MCF 10A (cell line): ENCODE data around the gene TMEM94. TPM values are rescaled to one million over a fixed set of nuclear protein-coding genes. Genes with fewer than 3 reads are reported as not detected.
"Not testable (repeated sequence)": the region's sequence is repeated elsewhere in the genome, so short reads cannot be mapped to it uniquely, and the experiment has no call there.

Experiments
- BruUV-seq: library from RNA; stranded (reverse); fragments of 400-500 nt; replicated peaks from 2 replicates; lab custom pipeline; 2021; lab: Mats Ljungman, UMichigan
- CTCF ChIA-PET: fragments of 300-600 bp; sonication (Branson Sonifier 250); formaldehyde crosslinking; extraction: SDS; loops from one replicate; lab custom pipeline; 2021; ENCODE audit warnings: antibody characterized with exemption, inconsistent platforms; lab: Yijun Ruan, JAX
- POLR2A ChIA-PET: fragments of 300-600, 350-650 bp; sonication (Branson Sonifier 250); formaldehyde crosslinking; extraction: SDS; loops from one replicate; lab custom pipeline; 2020; ENCODE audit warnings: antibody characterized with exemption, inconsistent platforms; lab: Yijun Ruan, JAX
- DNase-seq: peaks from one replicate; pipeline ENCODE4 v3.0.0-alpha.2; 2018; ENCODE audit not compliant: unreplicated experiment
- H3K27ac Mint-ChIP-seq: one replicate; pipeline ENCODE4 v1.8.0; 2022; ENCODE audit warnings: mild to moderate bottlenecking, low read depth, mixed read lengths; ENCODE audit not compliant: unreplicated experiment
- H3K27me3 Mint-ChIP-seq: one replicate; pipeline ENCODE4 v1.8.0; 2022; ENCODE audit warnings: mixed read lengths; ENCODE audit not compliant: insufficient read depth, unreplicated experiment
- H3K36me3 Mint-ChIP-seq: one replicate; pipeline ENCODE4 v1.8.0; 2022; ENCODE audit warnings: mild to moderate bottlenecking, moderate library complexity, mixed read lengths; ENCODE audit not compliant: insufficient read depth, unreplicated experiment
- H3K4me1 Mint-ChIP-seq: one replicate; pipeline ENCODE4 v1.8.0; 2022; ENCODE audit warnings: mixed read lengths; ENCODE audit not compliant: insufficient read depth, unreplicated experiment
- H3K4me3 Mint-ChIP-seq: one replicate; pipeline ENCODE4 v1.8.0; 2022; ENCODE audit warnings: mild to moderate bottlenecking, moderate library complexity, mixed read lengths; ENCODE audit not compliant: unreplicated experiment
- H3K9me3 Mint-ChIP-seq: one replicate; pipeline ENCODE4 v1.8.0; 2022; ENCODE audit warnings: mixed read lengths; ENCODE audit not compliant: unreplicated experiment
- CTCF ChIP-seq: fragments of 200-600 bp; IDR thresholded peaks from one replicate; pipeline ENCODE4 v1.8.0; 2022; ENCODE audit warnings: antibody characterized with exemption, mild to moderate bottlenecking; ENCODE audit not compliant: unreplicated experiment
- intact Hi-C: fragments of 100-400 bp; cut with micrococcal nuclease; formaldehyde crosslinking; loops from 2 replicates; pipeline ENCODE4 v1.14.1; 2022
- total RNA-seq: library from RNA; stranded (reverse); gene quantifications from 2 replicates; pipeline ENCODE4 v1.2.3, GENCODE V29; 2022

Gene TMEM94
- total RNA-seq, 1 experiment from 2014 or later: 42.8 TPM

- no peak overlapping the region for H3K4me3 Mint-ChIP-seq
- H3K27me3 Mint-ChIP-seq: no peaks in the 10 kb centered on the region
- no peak for DNase-seq
- no peaks in the 10 kb centered on the region for H3K9me3 Mint-ChIP-seq
- CTCF ChIA-PET: interaction anchor here (0.7 kb wide), 1 partner anchor 126 kb away, joined by 3 read pairs; no protein-coding TSS in a partner anchor
- intact Hi-C loops: no loop called here
- H3K4me1 Mint-ChIP-seq: peaks cover 10% of the 10 kb centered on the region
- no peak overlapping the region for H3K27ac Mint-ChIP-seq
- POLR2A ChIA-PET: interaction anchor here (0.6 to 1.1 kb wide), 3 partner anchors 8 to 267 kb away, joined by 3 to 5 read pairs (median 5); partner anchors contain the start of gene TMEM94
- H3K36me3 Mint-ChIP-seq: no peaks in the 10 kb centered on the region
- no peak for TF ChIP-seq CTCF
- BruUV-seq: no TSS peak
These were observed 8.2 kb upstream of the TMEM94 start for GRCh38 chr17:75447951-75448856.

GRCh38 chr17:75450270-75450669 lies 6.2 kb upstream of the TMEM94 start:
- H3K4me1 Mint-ChIP-seq: no peaks in the 10 kb centered on the region
- no peak for DNase-seq
- TF ChIP-seq CTCF: no peak
- CTCF ChIA-PET: no interaction called here
- intact Hi-C loops: no loop called here
- BruUV-seq: no TSS peak
- H3K36me3 Mint-ChIP-seq: no peaks in the 10 kb centered on the region
- no peaks in the 10 kb centered on the region for H3K27me3 Mint-ChIP-seq
- H3K27ac Mint-ChIP-seq: no peak overlapping the region
- no peak overlapping the region for H3K4me3 Mint-ChIP-seq
- POLR2A ChIA-PET: interaction anchor here (0.6 kb wide), 1 partner anchor 217 kb away, joined by 3 read pairs; the partner anchor contains the start of gene RECQL5
- no peaks in the 10 kb centered on the region for H3K9me3 Mint-ChIP-seq

GRCh38 chr17:75454193-75454592 lies 2.2 kb upstream of the TMEM94 start:
- no peak overlapping the region for H3K4me3 Mint-ChIP-seq

GRCh38 chr17:75454672-75455071 lies 1.8 kb upstream of the TMEM94 start:
- H3K9me3 Mint-ChIP-seq, BruUV-seq, H3K27me3 Mint-ChIP-seq, H3K36me3 Mint-ChIP-seq, intact Hi-C loops, DNase-seq, H3K27ac Mint-ChIP-seq, H3K4me3 Mint-ChIP-seq: not testable (repeated sequence)
- CTCF ChIA-PET: interaction anchor here (1.3 kb wide), 1 partner anchor 42 kb away, joined by 7 read pairs; no protein-coding TSS in a partner anchor
- POLR2A ChIA-PET: interaction anchor here (0.6 to 2.1 kb wide), 6 partner anchors 20 to 272 kb away, joined by 3 to 7 read pairs (median 4); partner anchors contain the start of genes GRB2 and TSEN54
- H3K4me1 Mint-ChIP-seq: peaks cover 16% of the 10 kb centered on the region

More at GRCh38 chr17:75454193-75454592, 2.2 kb upstream of the TMEM94 start:
- TF ChIP-seq CTCF: no peak
- no peaks in the 10 kb centered on the region for H3K27me3 Mint-ChIP-seq
- H3K4me1 Mint-ChIP-seq: peaks cover 16% of the 10 kb centered on the region
- ChIA-PET CTCF (interaction anchor here (0.5 to 1.3 kb wide), 4 partner anchors 9 to 175 kb away, joined by 3 to 7 read pairs (median 3); no protein-coding TSS in a partner anchor), POLR2A (interaction anchor here (0.6 to 1.5 kb wide), 3 partner anchors 29 to 271 kb away, joined by 4 read pairs; partner anchors contain the start of gene TSEN54)
- no peak overlapping the region for H3K27ac Mint-ChIP-seq
- BruUV-seq: no TSS peak
- no peak for DNase-seq
- no peaks in the 10 kb centered on the region for H3K36me3 Mint-ChIP-seq
- H3K9me3 Mint-ChIP-seq: no peaks in the 10 kb centered on the region
- intact Hi-C loops: no loop called here
